Natural killer cell (primary cell): Measurements from ENCODE around the gene ZNF358. TPM values are rescaled to one million over a fixed set of nuclear protein-coding genes. Genes with fewer than 3 reads are reported as not detected.
A peak's percentile ranks its signal among the peaks of the same experiment; 100 is the strongest.

Source experiments
- ATAC-seq, 3 donors: fragments of 150-1000 bp in 2 of 3; fragments of 200-7000 bp in 1 of 3; cut with Tn5 transposase; 1 replicate in 1 of 3; 2 replicates in 2 of 3; pipeline ENCODE4 v1.10.0; 2021; ENCODE audit warnings: mild to moderate bottlenecking in 2 of 3, moderate library complexity in 2 of 3
- DNase-seq, 2 donors: peaks; one replicate each; pipeline versions ENCODE4 v3.0.0 to v3.0.0-alpha.2; 2013 to 2021; ENCODE audit warnings: mixed read lengths in 1 of 2
- H3K27ac ChIP-seq: one replicate; pipeline ENCODE4 v1.5.1; 2013; ENCODE audit warnings: mild to moderate bottlenecking, low read length
- H3K27me3 ChIP-seq: one replicate; pipeline ENCODE4 v1.6.1; 2013; ENCODE audit warnings: low read length; ENCODE audit not compliant: control insufficient read depth, insufficient read depth
- H3K36me3 ChIP-seq: one replicate; pipeline ENCODE4 v1.6.1; 2013; ENCODE audit warnings: low read length; ENCODE audit not compliant: control insufficient read depth, insufficient read depth
- H3K4me1 ChIP-seq: one replicate; pipeline ENCODE4 v1.6.1; 2013; ENCODE audit warnings: low read length; ENCODE audit not compliant: control insufficient read depth, insufficient read depth
- H3K4me3 ChIP-seq: one replicate; pipeline ENCODE4 v1.5.1; 2013; ENCODE audit warnings: low read length
- H3K9me3 ChIP-seq: one replicate; pipeline ENCODE4 v1.6.1; 2013; ENCODE audit warnings: low read length; ENCODE audit not compliant: control insufficient read depth, insufficient read depth
- H3K27ac Mint-ChIP-seq, 2 donors: one replicate each; pipeline ENCODE4 v1.8.0; 2022; ENCODE audit warnings: mild to moderate bottlenecking in 2 of 2, mixed read lengths in 2 of 2, moderate library complexity in 1 of 2
- H3K27me3 Mint-ChIP-seq, 2 donors: one replicate each; pipeline ENCODE4 v1.8.0; 2022; ENCODE audit warnings: low read depth in 2 of 2, mixed read lengths in 2 of 2
- H3K36me3 Mint-ChIP-seq: one replicate; pipeline ENCODE4 v1.8.0; 2022; ENCODE audit warnings: mixed read lengths
- H3K4me1 Mint-ChIP-seq, 2 donors: one replicate each; pipeline ENCODE4 v1.8.0; 2022; ENCODE audit warnings: mixed read lengths in 2 of 2
- H3K4me3 Mint-ChIP-seq: one replicate; pipeline ENCODE4 v1.8.0; 2022; ENCODE audit warnings: mild to moderate bottlenecking, moderate library complexity, mixed read lengths
- H3K9me3 Mint-ChIP-seq, 2 donors: one replicate each; pipeline ENCODE4 v1.8.0; 2022; ENCODE audit warnings: mixed read lengths in 2 of 2
- CTCF ChIP-seq: fragments of 200-600 bp; IDR thresholded peaks from one replicate; pipeline ENCODE4 v1.8.0; 2022; ENCODE audit warnings: antibody characterized with exemption
- WGBS: methylation state at CpG from one replicate; pipeline ENCODE4 v1.1.7; 2013; ENCODE audit warnings: missing lambda C conversion rate; ENCODE audit not compliant: insufficient coverage; 5-methylcytosine and 5-hydroxymethylcytosine counted together
- intact Hi-C: fragments of 100-400 bp; cut with micrococcal nuclease; formaldehyde crosslinking; loops from one replicate; pipeline ENCODE4 v1.14.2; 2022
- total RNA-seq, 4 donors: library from RNA; stranded (reverse); fragments of 120-200 nt in 1 of 4; gene quantifications; one replicate each; pipeline versions ENCODE4 v1.2.3 to v1.2.4, GENCODE V29; 2013 to 2022

Gene ZNF358
- total RNA-seq, 3 donors from 2014 or later (not counting 1 experiment from before 2014, with no cell fraction given) = 9.8 to 11.6 (median 10.9) TPM

- H3K27me3 ChIP-seq = no peaks in the 10 kb centered on the region
- TF ChIP-seq CTCF = no peak
- Mint-ChIP-seq H3K4me1 (peaks cover 5 to 14% of the 10 kb centered on the region in 2 donors), H3K4me3 (no peak overlapping the region), H3K9me3 (no peaks in the 10 kb centered on the region), H3K27ac (no peak overlapping the region), H3K36me3 (no peaks in the 10 kb centered on the region), H3K27me3 (no peaks in the 10 kb centered on the region)
- H3K27ac ChIP-seq = no peak overlapping the region
- peaks cover 19% of the 10 kb centered on the region for H3K36me3 ChIP-seq
- intact Hi-C loops = no loop called here
- H3K9me3 ChIP-seq = no peaks in the 10 kb centered on the region
- H3K4me1 ChIP-seq = peaks cover 10% of the 10 kb centered on the region
- WGBS = 97% methylated on average over 32 of the region's 36 CpGs
- DNase-seq (no peak), ATAC-seq (no peak)
- H3K4me3 ChIP-seq = no peak overlapping the region
Observed at GRCh38 chr19:7549429-7550148, 33.7 kb downstream of the ZNF358 start.

- no peak for TF ChIP-seq CTCF
- 98% methylated on average over 41 of the region's 41 CpGs for WGBS
- Mint-ChIP-seq H3K4me3 (no peak overlapping the region), H3K36me3 (no peaks in the 10 kb centered on the region), H3K27me3 (no peaks in the 10 kb centered on the region), H3K9me3 (no peaks in the 10 kb centered on the region), H3K4me1 (peaks cover 5 to 14% of the 10 kb centered on the region in 2 donors), H3K27ac (no peak overlapping the region)
- H3K27ac ChIP-seq = no peak overlapping the region
- no peaks in the 10 kb centered on the region for H3K9me3 ChIP-seq
- peaks cover 22% of the 10 kb centered on the region for H3K36me3 ChIP-seq
- ATAC-seq = peak in 1 of 3 donors; percentile 28
- peaks cover 3% of the 10 kb centered on the region for H3K4me1 ChIP-seq
- H3K27me3 ChIP-seq = no peaks in the 10 kb centered on the region
- intact Hi-C loops = no loop called here
- no peak for DNase-seq
- H3K4me3 ChIP-seq = no peak overlapping the region
Observed at GRCh38 chr19:7550169-7550770, 34.4 kb downstream of the ZNF358 start.

GRCh38 chr19:7550987-7551761 is 35.3 kb downstream of the ZNF358 start:
- Histone ChIP-seq H3K9me3 (no peaks in the 10 kb centered on the region), H3K4me1 (no peaks in the 10 kb centered on the region), H3K27ac (no peak overlapping the region), H3K4me3 (no peak overlapping the region), H3K27me3 (no peaks in the 10 kb centered on the region), H3K36me3 (peaks cover 30% of the 10 kb centered on the region)
- 76% methylated on average over 51 of the region's 51 CpGs for WGBS
- DNase-seq = peak in 1 of 2 donors; percentile 54
- H3K27ac Mint-ChIP-seq = no peak overlapping the region
- H3K4me3 Mint-ChIP-seq = no peak overlapping the region
- intact Hi-C loops = no loop called here
- no peaks in the 10 kb centered on the region for H3K36me3 Mint-ChIP-seq
- H3K9me3 Mint-ChIP-seq = no peaks in the 10 kb centered on the region
- no peak for TF ChIP-seq CTCF
- peak; percentile 44 to 77 (median 74) for ATAC-seq
- H3K4me1 Mint-ChIP-seq = peaks cover 5 to 9% of the 10 kb centered on the region in 2 donors
- no peaks in the 10 kb centered on the region for H3K27me3 Mint-ChIP-seq
